ENCODE measurements around the gene LMO3.

- TF ChIP-seq CTCF (IDR thresholded peaks at IDR 0.05) (no peak), POLR2A (IDR thresholded peaks at IDR 0.05) (no peak)
These were observed 12.3 kb upstream of the LMO3 start for GRCh38 chr12:16618256-16618655.

Measured in body of pancreas (tissue), 4 donors.